Measurements from ENCODE around the gene CEP350. TPM values are rescaled to one million over a fixed set of nuclear protein-coding genes. Genes with fewer than 3 reads are reported as not detected.
A peak's percentile ranks its signal among the peaks of the same experiment; 100 is the strongest.

CEP350 gene
- polyA plus RNA-seq, 6 donors from 2014 or later: 5.5 to 78.9 (median 37.0) TPM

GRCh38 chr1:180155182-180155682, 200.6 kb downstream of the CEP350 start:
- H3K27ac Mint-ChIP-seq: peak overlapping the region; percentile 79 to 93 (median 91)
- H3K4me1 Mint-ChIP-seq: peaks cover 27 to 35% (median 33%) of the 10 kb centered on the region in 3 donors
- DNase-seq (no peak), ATAC-seq (ENCODE audit: low read depth in 2 of 2) (no peak)
- no peaks in the 10 kb centered on the region for H3K9me3 Mint-ChIP-seq
- peaks cover 0 to 3% (median 0%) of the 10 kb centered on the region in 3 donors for H3K27me3 Mint-ChIP-seq
- H3K36me3 Mint-ChIP-seq: peaks cover 0 to 4% of the 10 kb centered on the region in 2 donors
- peak overlapping the region; percentile 79 to 97 (median 92) for H3K4me3 Mint-ChIP-seq

GRCh38 chr1:180156201-180156600, 201.6 kb downstream of the CEP350 start:
- peaks cover 0 to 4% of the 10 kb centered on the region in 2 donors for H3K36me3 Mint-ChIP-seq

GRCh38 chr1:180156631-180157091, 202.1 kb downstream of the CEP350 start:
- peak overlapping the region in 3 of 8 donors; percentile 79 to 97 (median 83) for H3K4me3 Mint-ChIP-seq

More at GRCh38 chr1:180156201-180156600, 201.6 kb downstream of the CEP350 start:
- H3K27me3 Mint-ChIP-seq: peaks cover 0 to 3% (median 0%) of the 10 kb centered on the region in 3 donors
- peaks cover 27 to 35% (median 33%) of the 10 kb centered on the region in 3 donors for H3K4me1 Mint-ChIP-seq
- peak overlapping the region; percentile 79 to 97 (median 90) for H3K4me3 Mint-ChIP-seq
- ATAC-seq (ENCODE audit: low read depth in 2 of 2) (no peak), DNase-seq (no peak)
- no peaks in the 10 kb centered on the region for H3K9me3 Mint-ChIP-seq
- peak overlapping the region in 4 of 6 donors; percentile 28 to 79 (median 32) for H3K27ac Mint-ChIP-seq

GRCh38 chr1:180157108-180157507, 202.5 kb downstream of the CEP350 start:
- Mint-ChIP-seq H3K4me1 (peaks cover 27 to 35% (median 33%) of the 10 kb centered on the region in 3 donors), H3K9me3 (no peaks in the 10 kb centered on the region), H3K27ac (no peak overlapping the region), H3K27me3 (peaks cover 0 to under 1% (median 0%) of the 10 kb centered on the region in 3 donors), H3K4me3 (peak overlapping the region in 2 of 8 donors; percentile 51 to 79), H3K36me3 (peaks cover 0 to 4% of the 10 kb centered on the region in 2 donors)
- ATAC-seq (ENCODE audit: low read depth in 2 of 2) (no peak), DNase-seq (no peak)

More at GRCh38 chr1:180156631-180157091, 202.1 kb downstream of the CEP350 start:
- H3K9me3 Mint-ChIP-seq: no peaks in the 10 kb centered on the region
- DNase-seq: no peak
- peaks cover 0 to 3% (median 0%) of the 10 kb centered on the region in 3 donors for H3K27me3 Mint-ChIP-seq
- peak overlapping the region in 2 of 6 donors; percentile 28 to 34 for H3K27ac Mint-ChIP-seq
- peaks cover 27 to 35% (median 33%) of the 10 kb centered on the region in 3 donors for H3K4me1 Mint-ChIP-seq
- peaks cover 0 to 4% of the 10 kb centered on the region in 2 donors for H3K36me3 Mint-ChIP-seq
- no peak for ATAC-seq (ENCODE audit: low read depth in 2 of 2)

GRCh38 chr1:180157576-180158057, 203.0 kb downstream of the CEP350 start:
- Mint-ChIP-seq H3K4me1 (peaks cover 27 to 35% (median 33%) of the 10 kb centered on the region in 3 donors), H3K27me3 (no peaks in the 10 kb centered on the region), H3K27ac (peak overlapping the region in 1 of 6 donors; percentile 39), H3K4me3 (no peak overlapping the region), H3K9me3 (no peaks in the 10 kb centered on the region), H3K36me3 (peaks cover 0 to 4% of the 10 kb centered on the region in 2 donors)
- no peak for DNase-seq
- ATAC-seq (ENCODE audit: low read depth in 2 of 2): no peak

GRCh38 chr1:180158149-180159147, 203.8 kb downstream of the CEP350 start:
- Mint-ChIP-seq H3K27me3 (no peaks in the 10 kb centered on the region), H3K4me3 (no peak overlapping the region), H3K4me1 (peaks cover 27 to 35% (median 33%) of the 10 kb centered on the region in 3 donors), H3K9me3 (no peaks in the 10 kb centered on the region), H3K27ac (peak overlapping the region in 3 of 6 donors; percentile 39 to 63 (median 59)), H3K36me3 (peaks cover 0 to 4% of the 10 kb centered on the region in 2 donors)
- ATAC-seq (ENCODE audit: low read depth in 2 of 2) (no peak), DNase-seq (no peak)

- no peak for ATAC-seq (ENCODE audit: low read depth in 2 of 2)
These were observed 205.7 kb downstream of the CEP350 start for GRCh38 chr1:180160357-180160756.

GRCh38 chr1:180163041-180163440, 208.4 kb downstream of the CEP350 start:
- H3K27me3 Mint-ChIP-seq: no peaks in the 10 kb centered on the region
- ATAC-seq (ENCODE audit: low read depth in 2 of 2): no peak
- no peaks in the 10 kb centered on the region for H3K9me3 Mint-ChIP-seq
- peaks cover 0 to 11% of the 10 kb centered on the region in 2 donors for H3K36me3 Mint-ChIP-seq
- peaks cover 9 to 17% (median 10%) of the 10 kb centered on the region in 3 donors for H3K4me1 Mint-ChIP-seq
- H3K27ac Mint-ChIP-seq: no peak overlapping the region
- no peak for DNase-seq
- no peak overlapping the region for H3K4me3 Mint-ChIP-seq

More at GRCh38 chr1:180160357-180160756, 205.7 kb downstream of the CEP350 start:
- no peak overlapping the region for H3K27ac Mint-ChIP-seq
- H3K4me3 Mint-ChIP-seq: peak overlapping the region in 1 of 8 donors; percentile 3
- peaks cover 27 to 31% (median 30%) of the 10 kb centered on the region in 3 donors for H3K4me1 Mint-ChIP-seq
- peaks cover 0 to 6% of the 10 kb centered on the region in 2 donors for H3K36me3 Mint-ChIP-seq
- no peaks in the 10 kb centered on the region for H3K27me3 Mint-ChIP-seq
- DNase-seq: no peak
- no peaks in the 10 kb centered on the region for H3K9me3 Mint-ChIP-seq

Other genes starting within 250 kb of the CEP350 start
- not detected for gene FAM163A, start 211.5 kb upstream of the CEP350 start, polyA plus RNA-seq (ENCODE audit: low read depth in 6 of 6)
- gene TOR1AIP2, start 77.0 kb upstream of the CEP350 start, polyA plus RNA-seq (ENCODE audit: low read depth in 6 of 6): 10 to 100 TPM in 5 of 6 donors, 1 to 10 TPM in 1; 9.9 to 18.1 (median 14.2) TPM
- gene TOR1AIP1, start 72.5 kb upstream of the CEP350 start, polyA plus RNA-seq (ENCODE audit: low read depth in 6 of 6): 10 to 100 TPM; 60.6 to 89.2 (median 71.2) TPM
- gene QSOX1, start 200.1 kb downstream of the CEP350 start, polyA plus RNA-seq (ENCODE audit: low read depth in 6 of 6): 1 to 10 TPM; 4.9 to 8.0 (median 5.5) TPM

Data from naive B cell (primary cell).